NCI-H1694 (cell line): ENCODE data around the gene SIGLEC9.

Experiments
- DNase-seq: peaks from one replicate; lab custom pipeline; 2025; lab: John Stamatoyannopoulos, UW

Gene SIGLEC9

GRCh38 chr19:51097166-51097738 is 27.5 kb upstream of the SIGLEC9 start:
- no peak for DNase-seq

GRCh38 chr19:51097796-51098195 is 26.9 kb upstream of the SIGLEC9 start:
- no peak for DNase-seq

GRCh38 chr19:51098365-51099046 is 26.2 kb upstream of the SIGLEC9 start:
- no peak for DNase-seq

- DNase-seq, result no peak
Measured at GRCh38 chr19:51099047-51099382, 25.7 kb upstream of the SIGLEC9 start.

GRCh38 chr19:51100601-51101000 is 24.1 kb upstream of the SIGLEC9 start:
- no peak for DNase-seq

- no peak for DNase-seq
Measured at GRCh38 chr19:51101171-51101865, 23.4 kb upstream of the SIGLEC9 start.

GRCh38 chr19:51102991-51103390 is 21.7 kb upstream of the SIGLEC9 start:
- no peak for DNase-seq

- DNase-seq, result no peak
Measured at GRCh38 chr19:51103926-51104341, 20.8 kb upstream of the SIGLEC9 start.

GRCh38 chr19:51107406-51108065 is 17.2 kb upstream of the SIGLEC9 start:
- peak; percentile 12 for DNase-seq

- peak; percentile 97 for DNase-seq
Measured at GRCh38 chr19:51108066-51108804, 16.5 kb upstream of the SIGLEC9 start, which contains the start of gene CTU1. Gene CTU1, minus strand, starts transcription at chr19:51108409. Its CDS starts 3,840 bp downstream, at chr19:51104569.

- no peak for DNase-seq
Measured at GRCh38 chr19:51108805-51109146, 15.9 kb upstream of the SIGLEC9 start.

- DNase-seq, result no peak
Measured at GRCh38 chr19:51110666-51110971, 14.1 kb upstream of the SIGLEC9 start.

GRCh38 chr19:51111606-51112005 is 13.1 kb upstream of the SIGLEC9 start:
- no peak for DNase-seq

GRCh38 chr19:51114087-51114729 is 10.5 kb upstream of the SIGLEC9 start:
- DNase-seq, result no peak

- no peak for DNase-seq
Measured at GRCh38 chr19:51116736-51117286, 7.9 kb upstream of the SIGLEC9 start.

GRCh38 chr19:51119101-51119500 is 5.6 kb upstream of the SIGLEC9 start:
- no peak for DNase-seq

GRCh38 chr19:51119611-51120010 is 5.1 kb upstream of the SIGLEC9 start:
- DNase-seq, result no peak

GRCh38 chr19:51120160-51120559 is 4.5 kb upstream of the SIGLEC9 start:
- DNase-seq, result no peak

GRCh38 chr19:51121257-51121656 is 3.4 kb upstream of the SIGLEC9 start:
- DNase-seq, result no peak

- DNase-seq, result no peak
Measured at GRCh38 chr19:51122112-51122981, 2.4 kb upstream of the SIGLEC9 start.

GRCh38 chr19:51123381-51123800 is 1.3 kb upstream of the SIGLEC9 start:
- DNase-seq, result no peak
